ENCODE results near the gene WSCD2.

WSCD2 gene

DNA sequence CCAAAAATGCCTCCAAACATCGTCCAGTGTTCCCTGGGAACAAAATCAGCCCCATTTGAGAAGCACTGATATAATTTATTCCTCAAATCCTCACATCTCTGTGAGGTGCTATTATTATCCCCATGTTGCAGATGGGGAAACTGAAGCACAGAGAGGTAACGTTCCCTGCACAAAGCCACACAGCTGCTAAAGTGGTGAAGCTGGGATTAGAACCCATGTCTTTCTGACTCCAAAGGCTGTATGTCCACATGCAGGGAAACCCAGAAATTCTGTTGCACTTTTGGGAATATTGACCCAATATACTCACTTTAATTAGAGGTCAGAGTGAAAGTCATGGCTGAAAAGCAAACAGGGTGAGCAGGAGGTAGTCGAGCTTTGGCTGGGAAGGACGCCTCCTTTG is 19.1 kb upstream of the WSCD2 start:
- no peak for DNase-seq

DNA sequence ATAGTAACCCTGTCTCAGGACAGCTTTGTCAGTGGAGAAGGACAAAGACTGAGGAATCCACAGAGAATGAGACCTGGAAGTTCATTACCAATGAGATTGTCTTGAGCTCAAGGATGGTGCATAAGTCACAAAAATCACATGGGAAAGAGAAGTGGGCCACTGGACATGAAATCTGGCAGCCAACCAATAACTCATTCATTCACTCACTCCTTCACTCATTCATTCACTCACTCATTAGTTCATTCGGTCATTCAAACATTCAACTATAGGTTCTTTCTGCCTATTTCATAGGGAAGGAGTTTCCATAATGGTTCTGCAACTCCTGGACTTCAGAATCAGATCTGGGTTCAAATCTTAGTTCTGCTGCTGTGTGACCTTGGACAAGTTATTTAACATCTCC is 18.2 kb upstream of the WSCD2 start:
- DNase-seq = no peak

DNA sequence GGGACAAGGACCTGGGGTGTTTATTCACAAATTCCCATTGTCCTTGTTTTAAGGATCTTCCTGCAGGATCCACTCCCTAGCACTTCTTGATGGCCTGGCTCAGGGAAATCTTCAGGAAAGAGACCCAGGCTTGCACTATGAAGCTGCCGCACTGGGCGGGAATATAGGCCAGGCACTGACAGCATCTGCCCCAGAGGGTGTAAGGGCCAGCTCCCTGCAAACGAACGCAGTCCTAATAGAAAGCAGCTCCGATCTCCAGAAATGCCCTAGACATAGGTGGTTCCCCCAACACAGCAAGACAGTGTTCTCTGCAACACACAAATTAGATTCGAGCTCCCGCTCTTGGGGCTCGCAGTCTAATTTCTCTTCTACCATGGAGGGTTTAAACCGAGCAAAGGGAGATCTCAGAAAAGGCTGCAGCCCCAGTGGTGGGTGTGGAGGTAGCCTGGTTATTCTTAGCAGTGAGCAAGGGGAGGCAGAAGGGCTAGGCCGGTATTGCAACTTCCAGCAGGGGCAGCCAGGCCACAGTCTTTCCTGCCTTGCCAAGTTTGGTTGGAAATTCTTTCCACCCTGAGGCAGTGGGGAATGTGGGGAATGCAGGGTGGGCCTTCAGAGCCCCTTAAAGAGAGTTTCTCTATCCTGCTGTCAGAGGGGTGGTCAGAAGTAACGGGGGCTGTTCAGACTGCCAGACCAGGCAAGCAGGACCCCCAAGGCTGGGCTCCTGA is 16.1 kb upstream of the WSCD2 start:
- DNase-seq = no peak

DNA sequence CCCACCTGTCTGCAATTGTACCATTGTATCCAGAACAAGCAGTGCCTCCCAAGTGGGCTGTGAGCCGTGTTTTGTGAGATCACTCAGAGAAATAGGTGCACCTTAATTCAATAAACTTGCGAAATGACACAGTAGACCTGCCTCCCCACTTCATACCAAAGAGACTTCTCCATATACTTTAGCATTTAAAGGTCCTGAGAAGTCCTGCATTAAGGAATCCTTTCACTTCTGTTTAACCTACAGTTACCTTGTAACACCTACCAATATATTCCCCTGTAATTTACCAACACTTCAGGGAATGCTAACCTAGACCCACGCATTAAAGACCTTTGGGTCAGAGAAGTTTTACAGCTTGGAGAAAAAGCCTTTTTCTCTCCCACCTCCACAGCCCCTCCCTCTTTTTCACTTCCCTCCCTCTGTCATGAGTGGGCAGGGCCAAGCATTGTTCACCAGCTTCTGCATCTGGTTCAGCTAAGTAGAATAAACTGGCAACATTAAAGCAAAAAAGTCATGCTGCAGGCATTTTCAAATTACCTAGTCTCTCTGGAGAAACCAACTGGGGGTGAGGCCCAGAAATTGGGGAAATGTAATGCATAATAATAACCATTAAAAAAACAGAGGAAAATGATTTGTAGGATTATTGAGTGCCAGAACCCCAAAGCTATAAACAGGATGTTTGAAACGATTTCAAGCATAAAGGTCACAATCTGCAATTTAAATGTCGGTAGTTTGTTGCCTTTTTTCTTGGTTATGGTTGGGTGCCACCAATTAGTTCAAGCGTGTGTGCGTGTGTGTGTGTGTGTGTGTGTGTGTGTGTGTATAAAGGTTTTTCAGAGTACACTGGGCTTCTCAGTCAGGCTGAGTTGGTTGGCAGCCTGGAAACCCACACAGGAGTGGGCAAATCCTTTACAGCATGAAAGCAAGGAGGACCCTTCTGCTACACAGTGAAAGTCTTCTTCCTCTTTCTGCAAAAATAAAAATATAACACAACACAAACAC is 13.7 kb upstream of the WSCD2 start:
- DNase-seq = no peak

DNA sequence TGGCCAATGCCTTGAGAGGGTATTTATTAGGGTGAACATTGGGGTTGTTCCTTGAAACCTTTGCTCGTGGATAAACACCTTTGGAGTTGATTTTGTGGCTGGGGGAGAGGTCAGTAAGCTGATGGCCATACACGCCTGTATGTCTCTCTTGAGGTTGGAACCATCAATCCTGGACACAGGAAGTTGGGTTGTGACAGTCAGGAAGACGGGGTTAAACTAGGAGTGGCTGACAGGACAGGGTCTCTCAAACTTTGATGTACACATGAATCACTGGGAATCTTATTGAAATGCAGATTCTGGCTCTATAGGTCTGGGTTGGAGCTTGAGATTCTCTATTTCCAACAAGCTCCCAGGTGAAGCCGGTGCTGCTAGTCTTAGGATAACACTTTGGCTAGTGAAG is 12.8 kb upstream of the WSCD2 start:
- DNase-seq = no peak

DNA sequence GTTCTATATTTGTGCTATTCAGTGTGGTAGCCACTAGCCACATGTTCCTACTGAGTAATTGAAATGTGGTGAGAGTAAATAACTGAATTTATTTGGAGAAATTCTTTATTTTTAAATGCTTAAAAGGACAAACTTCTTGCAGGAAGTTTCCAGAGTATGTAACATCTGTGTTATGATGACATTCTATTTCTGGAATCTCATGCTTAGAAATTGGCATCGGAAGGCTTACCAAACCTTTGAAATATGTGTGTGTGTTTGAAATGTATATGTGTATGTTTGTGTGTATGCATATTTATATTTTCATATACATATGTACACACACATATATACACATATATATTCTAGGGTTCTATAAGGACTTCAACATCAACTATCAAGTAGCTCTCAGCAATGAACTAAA is 12.4 kb upstream of the WSCD2 start:
- no peak for DNase-seq

DNA sequence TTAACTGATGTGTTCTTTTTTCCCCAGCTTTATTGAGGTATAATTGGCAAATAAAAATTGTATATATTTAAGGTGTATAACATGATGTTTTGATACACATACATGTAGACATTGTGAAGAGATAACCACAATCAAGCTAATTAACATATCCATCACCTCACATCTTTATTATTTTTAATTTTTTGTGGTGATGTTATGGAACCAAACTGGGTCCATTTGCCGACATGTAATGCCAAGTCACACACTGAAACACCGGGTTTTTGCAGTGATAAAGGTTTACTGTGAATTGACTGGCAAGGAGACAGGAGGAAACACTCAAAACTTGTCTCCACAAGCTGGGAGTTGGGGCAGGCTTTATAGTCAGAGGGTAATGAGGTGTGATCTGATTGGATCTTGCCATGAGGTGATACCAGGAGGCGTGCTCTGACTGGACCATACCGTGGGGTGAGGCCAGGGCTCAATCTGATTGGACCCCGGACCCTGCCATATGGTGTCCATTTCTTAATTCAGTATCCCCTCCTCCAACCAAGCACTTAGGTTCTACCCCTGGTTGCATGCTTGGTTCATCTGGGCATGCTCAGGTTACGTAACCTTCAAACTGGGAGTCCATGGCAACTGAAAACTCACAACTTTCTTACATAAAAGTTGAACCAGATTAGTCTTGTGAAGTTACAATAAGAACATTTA is 11.8 kb upstream of the WSCD2 start:
- no peak for DNase-seq

DNA sequence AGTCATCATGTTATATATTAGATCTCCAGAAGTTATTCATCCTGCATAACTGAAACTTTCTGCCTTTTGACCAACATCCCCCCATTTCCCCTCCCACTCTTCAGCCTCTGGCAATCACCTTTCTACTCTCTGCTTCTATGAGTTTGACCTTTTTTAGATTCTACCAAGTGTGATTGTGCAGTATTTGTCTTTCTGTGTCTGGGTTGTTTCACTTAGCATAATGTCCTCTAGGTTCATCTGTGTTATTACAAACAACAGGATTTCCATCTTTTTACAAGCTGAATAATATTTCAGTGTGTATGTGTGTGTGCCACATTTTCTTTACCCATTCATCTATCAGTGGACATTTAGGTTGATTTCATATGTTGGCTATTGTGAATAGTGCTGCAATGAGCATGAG is 11.2 kb upstream of the WSCD2 start:
- no peak for DNase-seq

DNA sequence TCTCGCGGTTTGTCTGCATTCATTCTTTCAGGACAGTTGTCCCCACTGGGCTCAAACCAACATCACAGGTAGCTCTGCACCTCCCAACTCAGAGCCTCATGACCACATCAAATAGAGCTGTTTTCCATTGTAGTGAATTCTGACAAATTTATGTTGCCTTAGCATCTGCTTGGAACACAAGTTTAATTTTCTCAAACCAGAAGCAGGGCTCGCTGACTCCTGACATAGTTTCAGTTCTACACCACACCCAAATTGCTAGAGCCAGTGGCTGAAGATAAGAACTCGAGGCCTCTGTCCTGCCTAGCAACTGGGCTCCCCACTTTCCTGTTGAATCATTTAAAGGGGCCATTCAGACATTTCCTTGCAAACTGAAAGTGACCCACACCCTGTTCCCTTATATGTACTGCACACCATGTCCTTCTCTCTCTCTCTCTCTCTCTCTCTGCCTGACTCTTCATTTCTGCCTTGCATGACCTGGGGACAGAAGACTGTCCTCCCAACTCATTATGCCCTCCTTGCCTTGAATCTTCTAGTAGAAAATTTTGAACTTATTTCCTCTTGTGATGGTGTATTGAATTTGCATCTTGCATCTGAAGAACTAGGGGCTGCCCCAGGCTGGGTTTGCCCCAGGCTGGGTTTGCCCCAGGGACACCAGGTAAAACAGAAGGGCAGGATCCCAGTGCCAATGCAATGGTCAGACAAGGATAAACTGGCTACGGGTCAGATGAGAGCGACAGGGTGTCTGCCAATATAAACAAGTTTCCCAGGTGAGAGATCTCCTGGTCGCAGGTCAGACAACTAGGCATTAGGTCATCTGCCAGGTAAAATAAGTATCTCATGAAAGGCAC is 9.7 kb upstream of the WSCD2 start:
- DNase-seq = no peak

DNA sequence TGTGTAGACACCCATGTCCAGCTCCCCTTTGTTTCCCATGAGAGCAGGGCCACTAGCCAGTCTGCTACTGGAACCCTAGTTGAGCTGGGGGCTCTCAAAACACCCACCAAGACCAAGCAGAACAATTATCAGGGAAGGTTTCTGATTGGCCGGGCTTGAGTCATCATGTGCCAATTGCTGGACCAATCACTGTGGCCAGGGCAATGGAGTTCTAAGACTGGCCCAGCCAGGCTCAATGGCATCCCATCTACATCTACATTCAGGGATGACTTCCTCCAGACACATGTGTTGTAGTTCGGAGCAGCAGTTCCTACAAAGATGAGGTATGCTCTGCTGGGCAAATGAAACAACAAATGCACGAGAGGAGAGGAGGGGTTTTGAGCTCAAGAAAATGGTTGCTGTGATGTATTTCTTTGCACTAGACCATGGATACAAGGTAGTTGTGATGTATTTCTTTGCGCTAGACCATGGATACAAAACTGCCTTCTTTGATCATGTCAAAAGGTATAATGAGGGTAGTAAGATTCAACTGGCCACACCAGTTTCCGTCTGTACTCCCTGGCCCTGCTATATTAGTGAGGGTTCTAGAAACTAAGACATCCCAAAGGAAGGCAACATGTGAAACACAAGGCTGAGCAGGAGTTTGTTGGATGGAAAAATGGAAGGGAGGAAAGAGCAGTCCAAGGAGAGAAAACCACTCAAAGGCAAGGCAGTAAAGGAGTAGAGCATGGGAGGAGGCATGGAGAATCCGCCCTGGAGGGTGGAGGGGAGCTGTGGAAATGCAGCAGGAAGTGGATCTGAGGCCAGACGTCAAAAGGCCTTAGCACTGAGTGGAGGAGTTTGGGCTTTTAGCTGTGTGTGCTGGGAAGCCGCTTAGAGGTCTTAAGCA is 8.9 kb upstream of the WSCD2 start:
- DNase-seq = no peak

DNA sequence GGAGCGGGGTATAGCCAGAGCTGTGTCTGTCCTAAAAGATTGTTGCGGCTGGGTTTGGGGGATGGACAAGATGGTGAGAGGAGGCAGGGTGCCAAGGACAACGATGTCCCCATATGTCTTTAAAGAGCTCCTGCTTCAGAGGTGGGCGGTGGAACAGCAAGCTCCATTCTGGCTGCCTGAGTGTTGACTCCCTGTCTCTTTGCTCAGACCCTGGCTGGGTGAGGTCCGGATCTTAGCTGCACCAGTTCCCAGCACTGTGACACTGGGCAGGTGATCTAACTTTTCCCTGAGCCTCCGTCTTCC is 8.3 kb upstream of the WSCD2 start:
- no peak for DNase-seq

DNA sequence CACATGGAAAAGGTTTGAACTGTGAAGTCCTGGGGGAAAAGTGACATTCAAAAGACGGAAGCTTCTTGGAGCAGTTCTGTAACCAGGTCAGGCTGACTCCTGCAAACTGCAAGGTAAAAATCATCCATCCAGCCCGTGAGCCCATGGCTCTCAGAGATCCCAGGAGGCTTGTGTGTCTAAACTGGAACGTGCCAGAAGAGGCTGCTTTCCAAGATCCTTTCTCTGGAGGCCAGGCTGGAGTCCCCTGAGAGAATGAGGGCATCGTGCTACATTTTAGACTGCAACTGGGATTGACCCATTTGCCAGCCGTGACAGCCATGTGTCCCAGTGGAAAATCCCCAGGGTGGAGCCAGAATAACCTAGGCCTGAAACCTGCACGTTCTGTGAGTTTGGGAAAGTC is 7.8 kb upstream of the WSCD2 start:
- no peak for DNase-seq

DNA sequence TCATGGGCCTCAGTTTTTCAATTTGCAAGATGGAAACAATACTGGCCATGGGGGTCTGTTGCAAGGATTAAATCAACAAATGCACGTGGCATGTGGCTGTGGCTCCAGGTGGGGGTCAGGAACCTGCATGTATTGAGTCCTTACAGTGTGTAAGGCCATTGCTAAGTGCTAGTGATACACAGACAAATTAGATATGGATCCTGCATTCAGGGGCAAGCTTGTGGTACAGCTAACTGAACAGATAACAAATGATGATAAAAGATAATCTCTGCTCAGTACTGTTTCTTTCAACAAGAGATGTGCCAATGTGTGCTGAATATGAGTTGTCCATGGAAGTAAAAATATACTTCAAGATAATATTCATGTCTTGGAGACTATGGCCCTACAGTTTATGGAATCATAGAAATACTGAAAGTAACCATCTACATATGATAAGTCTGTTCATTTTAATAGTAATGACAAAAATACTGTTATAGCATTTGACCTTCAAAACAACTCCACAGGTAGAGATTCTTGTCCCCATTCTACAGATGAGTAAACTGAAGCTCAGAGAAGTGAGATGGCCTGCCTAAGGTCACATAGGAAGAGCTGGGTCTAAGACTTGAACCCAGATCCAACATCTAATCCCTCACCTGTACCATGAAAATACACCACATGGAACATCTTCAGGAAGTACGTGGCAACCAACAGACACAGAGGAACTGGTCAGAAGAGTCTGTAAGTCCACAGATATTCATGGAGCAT is 7.2 kb upstream of the WSCD2 start:
- no peak for DNase-seq

DNA sequence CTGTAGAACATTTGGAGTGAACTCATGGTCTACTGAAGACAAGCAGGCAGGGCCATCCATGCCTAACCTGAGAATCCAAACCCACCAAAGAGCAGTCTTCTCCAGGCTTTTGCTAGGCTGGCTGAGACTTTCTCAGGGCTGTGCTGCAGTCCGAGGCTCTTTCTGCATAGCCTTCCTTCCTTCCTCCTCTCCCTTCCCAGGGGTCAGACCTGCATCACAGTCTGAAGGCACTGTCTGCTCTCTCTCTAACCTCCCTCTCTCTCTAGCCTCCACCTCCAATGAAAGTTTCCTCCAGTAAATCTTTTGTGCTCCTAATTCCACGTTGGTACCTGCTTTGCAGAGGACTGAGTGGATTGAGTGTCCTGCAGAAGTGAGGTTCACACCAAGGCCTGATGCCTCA is 6.4 kb upstream of the WSCD2 start:
- no peak for DNase-seq

DNA sequence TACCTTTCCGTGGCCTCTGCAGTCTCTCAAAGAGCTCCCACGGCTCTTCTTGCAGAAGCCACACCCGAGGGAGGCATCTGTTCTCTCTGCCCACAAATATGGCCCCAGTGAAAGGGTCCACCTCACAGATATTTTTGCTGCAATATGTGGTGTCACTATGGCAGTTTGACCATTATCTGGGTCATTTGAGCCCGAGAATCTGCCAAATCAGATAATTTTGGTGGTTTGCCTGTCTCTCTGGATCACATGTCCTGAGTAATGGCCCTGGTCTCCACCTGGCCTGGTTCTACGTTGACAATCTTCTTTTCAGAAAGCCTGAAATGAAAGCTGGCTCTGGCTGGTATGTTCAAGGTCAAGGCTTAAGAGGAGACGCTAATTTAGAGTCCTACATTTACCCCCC is 5.7 kb upstream of the WSCD2 start:
- DNase-seq = no peak

DNA sequence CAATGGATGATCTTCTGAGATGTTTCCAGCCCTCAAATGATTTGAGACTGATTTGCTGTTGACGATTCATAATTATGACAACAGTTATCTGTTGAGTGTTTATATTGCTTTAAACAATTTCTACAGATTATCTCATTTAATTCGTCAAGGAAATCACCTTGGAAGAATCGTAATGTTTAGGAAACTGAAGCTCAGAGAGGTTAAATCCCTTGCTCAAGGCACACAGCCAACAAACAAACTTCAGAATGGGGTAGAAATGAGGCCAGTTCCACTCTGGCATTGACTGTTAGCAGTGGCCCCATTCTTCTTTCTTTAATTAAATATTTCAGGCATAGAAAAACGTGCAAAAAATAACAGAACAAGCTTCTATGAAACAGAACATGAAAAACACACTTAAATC is 4.0 kb upstream of the WSCD2 start:
- no peak for DNase-seq

DNA sequence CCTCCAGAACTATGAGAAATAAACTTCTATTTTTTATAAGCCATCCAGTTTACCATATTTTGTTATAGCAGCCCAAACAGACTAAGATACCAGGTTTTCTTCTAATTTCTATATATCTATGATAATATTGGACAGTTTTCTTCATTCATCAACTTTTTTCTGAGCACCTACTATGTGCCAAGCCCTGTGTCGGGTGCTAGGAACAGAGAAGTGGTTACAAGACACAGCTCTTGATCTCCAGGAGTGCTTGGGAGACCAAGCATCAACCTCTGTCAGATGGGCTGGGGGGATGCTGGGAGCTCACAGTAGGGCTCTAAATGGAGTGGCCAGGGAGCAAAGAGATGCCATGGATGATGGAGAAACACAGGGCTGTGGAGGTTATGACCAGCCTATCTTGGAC is 2.9 kb upstream of the WSCD2 start:
- no peak for DNase-seq

DNA sequence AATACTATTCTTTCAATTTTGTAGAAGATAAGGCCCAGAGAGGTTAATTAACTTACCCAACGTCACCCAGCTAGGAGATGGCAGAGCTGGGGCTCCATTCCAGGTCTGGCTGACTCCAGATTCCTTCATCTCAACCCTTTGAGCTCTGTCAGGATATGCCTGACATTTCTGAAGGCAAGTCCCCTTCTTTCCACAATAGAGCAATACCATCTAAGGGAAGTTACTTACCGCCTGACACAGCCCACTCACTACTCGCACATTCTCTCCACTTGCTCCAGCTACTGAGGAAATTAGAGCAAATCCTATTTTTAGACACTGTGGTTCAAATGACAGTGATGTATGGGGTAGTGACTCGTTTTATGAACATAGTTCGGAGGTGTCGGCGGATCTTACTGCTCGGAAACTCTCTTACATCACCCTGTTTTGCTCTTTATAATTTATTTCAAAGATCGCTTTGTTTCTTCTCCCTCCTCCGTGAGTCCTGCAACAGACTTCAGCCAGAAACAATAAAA is 2.0 kb upstream of the WSCD2 start:
- DNase-seq = no peak

DNA sequence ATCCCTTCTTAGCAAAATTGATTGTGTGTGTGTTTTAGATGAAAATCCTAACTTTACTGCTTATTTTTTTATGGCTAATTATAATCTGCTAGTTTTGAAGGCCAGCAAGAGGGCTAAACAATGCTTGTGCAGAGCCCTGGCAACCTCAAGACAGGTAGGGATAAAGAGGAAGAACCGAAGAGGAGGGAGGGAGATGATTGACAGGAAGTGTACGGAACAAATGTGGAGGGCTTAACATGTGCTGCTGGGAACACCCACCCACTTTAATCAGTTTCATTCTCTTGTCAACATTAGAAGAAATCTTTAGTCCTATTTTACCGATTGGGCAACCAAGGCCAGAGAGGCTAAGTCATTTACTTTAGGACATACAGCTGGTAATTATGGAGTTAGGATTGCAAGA is 1.4 kb upstream of the WSCD2 start:
- no peak for DNase-seq

DNA sequence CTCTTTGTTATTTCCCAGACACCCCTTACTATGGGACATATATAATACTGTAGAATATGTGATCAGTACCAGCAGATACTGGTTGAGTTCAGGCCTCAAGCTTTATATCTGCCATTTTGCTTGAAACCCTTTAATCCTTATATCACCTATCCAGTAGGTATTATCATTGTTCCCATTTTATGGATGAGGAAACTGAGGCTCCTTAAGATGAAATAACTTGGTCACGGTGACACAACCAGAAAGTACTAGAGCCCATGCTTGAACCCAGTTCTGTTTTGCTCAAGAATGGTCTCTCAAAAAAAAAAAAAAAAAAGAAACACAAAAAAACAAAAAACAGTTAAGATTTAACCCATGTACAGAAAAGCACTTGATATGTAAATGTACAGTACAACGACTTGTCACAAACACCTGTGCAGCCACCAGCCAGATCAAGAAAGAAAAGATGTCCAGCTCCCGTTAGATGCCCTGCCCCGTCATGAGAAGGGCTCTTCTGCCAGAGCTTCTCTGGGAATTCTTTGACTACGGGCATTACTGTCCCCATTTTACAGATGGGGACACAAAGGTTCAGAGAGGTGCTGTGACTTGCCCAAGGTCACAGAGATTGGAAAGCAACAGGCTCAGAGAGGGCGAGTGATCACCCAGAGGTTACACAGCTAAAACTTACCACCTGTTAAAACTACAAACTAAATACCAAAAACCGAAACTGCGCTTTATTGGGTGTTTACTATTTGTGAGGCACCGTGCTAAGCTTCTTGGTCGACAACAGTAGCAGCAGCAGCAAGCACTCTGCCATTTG is 669 bp upstream of the WSCD2 start:
- DNase-seq = no peak

All from activated CD4-positive, CD25-positive, alpha-beta regulatory T cell (primary cell).